SK-N-MC (cell line): ENCODE results near the gene CHD2.

Source experiments
- EZH2 ChIP-seq: fragments of 200-600 bp; sonication (generic); IDR thresholded peaks from one replicate; pipeline ENCODE4 v1.6.1; 2017; ENCODE audit warnings: antibody characterized with exemption
- FOXP2 ChIP-seq: optimal IDR thresholded peaks from 2 replicates; pipeline ENCODE3; 2011; ENCODE audit warnings: mild to moderate bottlenecking, moderate library complexity; ENCODE audit not compliant: insufficient read depth; ENCODE audit errors: extremely low read length, control extremely low read depth
- POLR2AphosphoS5 ChIP-seq: IDR thresholded peaks from 2 replicates; pipeline ENCODE4 v1.6.1; 2012; ENCODE audit warnings: mild to moderate bottlenecking, low read depth, low read length, borderline replicate concordance

DNA sequence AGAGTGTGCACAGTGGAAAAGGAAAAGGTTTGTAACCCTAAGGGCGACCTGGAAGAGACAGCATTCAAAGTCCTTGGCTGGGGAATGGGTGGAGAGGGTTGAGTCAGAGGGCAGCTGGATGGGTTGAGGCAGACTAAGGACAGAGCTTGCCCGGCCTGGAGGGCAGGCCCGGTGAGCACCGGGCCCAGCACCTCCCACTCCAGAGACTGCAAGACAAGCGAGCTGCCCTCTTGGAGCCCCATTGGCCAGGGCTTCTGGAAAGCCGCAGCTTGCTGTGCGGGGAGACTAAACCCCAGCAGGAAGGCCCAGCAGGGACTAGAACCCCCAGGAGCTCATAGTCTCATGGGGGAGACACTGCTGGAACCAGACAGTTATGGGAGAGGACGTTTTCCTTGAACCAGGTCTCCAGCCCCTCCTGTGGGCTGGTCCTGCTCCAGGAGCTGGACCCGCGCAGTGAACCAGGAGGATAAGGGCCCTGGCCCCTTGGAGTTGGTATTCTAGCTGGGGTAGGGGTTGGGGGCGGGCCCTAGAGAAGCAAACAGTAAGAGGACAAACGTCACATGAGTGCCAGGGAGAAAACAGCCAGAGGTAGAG is 129.8 kb downstream of the CHD2 start:
- no peak for TF ChIP-seq POLR2AphosphoS5
- TF ChIP-seq EZH2: no peak
- no peak for TF ChIP-seq FOXP2
